Thyroid gland (tissue), 4 donors: ENCODE data around the gene CYP19A1.

Source experiments
- CTCF ChIP-seq, 6 experiments: fragments of 200-600 bp in 3 of 6; fragments of 450-650 bp in 3 of 6; sonication (generic) in 3 of 6; IDR thresholded peaks; one replicate each; pipeline ENCODE4 v1.5.1; 2016 to 2019; ENCODE audit warnings: antibody characterized with exemption in 6 of 6, mild to moderate bottlenecking in 2 of 6, inconsistent platforms in 1 of 6, moderate library complexity in 1 of 6
- POLR2A ChIP-seq, 2 donors: fragments of 450-650 bp; IDR thresholded peaks; one replicate each; pipeline ENCODE4 v1.6.1; 2017; ENCODE audit warnings: antibody characterized with exemption in 2 of 2, mild to moderate bottlenecking in 2 of 2, moderate library complexity in 1 of 2

GRCh38 chr15:51171634-51171932 lies 166.8 kb downstream of the CYP19A1 start:
- TF ChIP-seq CTCF (IDR thresholded peaks at IDR 0.05) (no peak), POLR2A (IDR thresholded peaks at IDR 0.05) (no peak)
